Activated CD8-positive, alpha-beta memory T cell treated with anti-CD3 and anti-CD28 coated beads, Interleukin-2, amount 50 U/mL, for 1 hour (primary cell): ENCODE results near the gene RNASEH2B.

Source experiments
- DNase-seq: peaks from one replicate; pipeline ENCODE4 v3.0.0-alpha.2; 2020; ENCODE audit errors: extremely low read depth

RNASEH2B gene

DNA sequence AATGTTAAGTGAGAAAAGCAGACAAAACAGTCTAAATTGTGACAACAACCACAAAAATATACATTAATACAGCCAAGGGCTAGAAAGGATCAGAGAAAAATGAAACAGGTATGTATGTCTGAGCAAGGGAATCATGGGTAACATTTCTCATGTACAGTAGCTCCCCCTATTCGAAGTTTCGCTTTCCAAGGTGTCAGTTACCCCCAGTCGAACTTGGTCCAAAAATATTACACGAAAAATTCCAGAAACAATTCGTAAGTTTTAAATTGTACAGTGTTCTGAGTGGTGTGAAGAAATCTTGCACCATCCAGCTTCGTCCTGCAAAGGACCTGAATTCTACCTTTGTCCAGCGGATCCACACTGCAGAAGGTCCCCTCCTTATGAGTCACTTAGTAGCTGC is 1.8 kb upstream of the RNASEH2B start:
- DNase-seq = no peak

DNA sequence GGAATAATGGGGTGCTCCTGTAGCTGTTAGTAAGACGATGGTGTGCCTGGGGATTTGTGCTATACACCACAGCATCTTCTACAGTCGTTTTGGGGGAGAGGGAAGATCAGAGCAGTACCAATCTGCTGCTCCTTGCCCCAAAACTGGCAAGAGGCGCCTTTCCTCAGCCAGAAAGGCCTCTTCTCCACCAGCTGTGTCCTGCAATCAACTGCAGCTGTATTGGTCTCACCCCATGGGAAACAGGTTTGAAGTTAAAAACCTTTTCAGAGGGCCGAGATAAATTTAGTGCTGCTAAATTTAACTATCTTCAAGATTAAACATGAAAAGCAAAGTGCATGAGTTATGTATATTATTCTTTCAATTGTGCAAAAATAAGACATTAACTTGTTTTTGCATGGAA is 1.2 kb upstream of the RNASEH2B start:
- no peak for DNase-seq

DNA sequence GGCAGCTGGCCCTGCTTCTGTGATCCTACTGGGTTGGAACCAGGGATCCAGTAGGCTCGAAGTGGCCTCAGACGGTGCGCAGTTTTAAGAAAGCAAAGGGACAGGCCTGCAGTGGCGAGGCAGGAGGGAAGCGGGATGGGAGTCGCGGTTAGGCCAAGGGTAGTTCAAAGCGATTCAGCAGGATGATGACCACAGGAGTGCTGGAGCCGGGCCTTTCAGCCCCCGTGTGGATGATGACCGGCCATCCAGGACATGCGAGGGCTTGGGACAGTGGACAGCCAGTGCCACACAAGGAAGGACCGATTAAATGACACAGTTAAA is 854 bp downstream of the RNASEH2B start:
- DNase-seq = no peak

DNA sequence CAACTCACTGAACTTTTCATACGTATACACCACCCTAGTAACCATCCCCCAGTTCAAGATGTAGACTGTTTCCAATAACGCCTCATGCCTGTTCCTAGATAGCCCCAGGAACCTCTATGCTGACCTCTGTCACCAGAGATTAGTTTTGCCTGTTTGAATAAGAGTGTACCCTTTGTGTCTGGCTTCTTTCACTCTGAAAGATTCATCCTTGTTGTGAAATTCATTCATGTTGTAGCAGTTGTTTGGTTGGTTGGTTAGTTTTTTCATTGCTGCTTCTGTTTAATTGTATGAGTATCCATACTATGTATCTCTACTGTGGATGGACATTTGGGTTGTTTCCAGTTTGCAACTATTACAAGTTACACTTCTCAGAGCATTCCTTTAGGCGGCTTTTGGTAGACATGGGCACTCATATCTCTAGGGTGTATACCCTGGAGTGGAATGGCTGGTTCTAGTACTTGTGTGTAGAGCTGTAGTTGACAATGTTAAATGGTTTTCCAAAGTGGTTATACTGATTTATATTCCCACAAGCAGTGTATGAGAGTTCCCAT is 1.6 kb downstream of the RNASEH2B start:
- no peak for DNase-seq

DNA sequence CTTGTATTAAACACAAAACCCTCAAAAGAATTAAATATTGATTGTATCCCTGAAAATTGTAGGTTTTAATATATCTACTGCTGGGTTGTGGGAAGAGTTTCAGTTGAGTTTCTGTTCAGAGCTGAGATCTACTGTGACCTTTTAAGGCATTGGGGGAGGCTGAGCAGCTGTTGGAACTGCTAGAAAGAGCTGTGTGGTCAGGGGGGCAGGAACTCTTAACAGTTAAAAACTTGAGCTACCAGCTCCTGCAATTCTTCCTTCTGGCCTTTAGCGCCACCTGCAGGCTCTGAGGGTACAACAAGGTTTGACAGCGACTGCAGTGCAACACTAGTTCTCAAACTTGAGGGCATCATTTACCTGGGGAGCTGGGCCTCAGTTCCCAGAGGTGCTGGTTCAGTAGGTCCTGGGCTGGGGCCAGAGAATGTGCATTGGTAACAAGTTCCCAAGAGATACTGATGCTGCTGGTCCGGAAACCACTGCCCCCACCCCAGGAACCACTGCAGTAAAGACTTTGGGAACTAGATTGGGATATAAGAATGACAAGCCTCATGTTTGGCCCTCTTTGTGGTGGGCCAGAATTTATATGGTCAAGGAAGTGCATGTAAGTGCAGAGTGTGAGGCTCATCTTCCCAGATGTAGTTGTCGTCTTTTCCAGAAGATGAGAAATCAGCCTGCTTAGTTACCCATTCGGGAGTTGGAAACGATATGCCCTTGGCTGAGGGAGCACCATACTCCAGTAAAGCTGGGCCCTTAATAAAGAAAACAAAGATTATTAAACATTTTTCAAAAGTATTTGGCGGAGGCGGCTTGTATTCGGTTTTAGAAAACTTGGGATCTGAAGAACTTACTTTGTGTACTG is 2.6 kb downstream of the RNASEH2B start:
- peak; percentile 71 for DNase-seq

DNA sequence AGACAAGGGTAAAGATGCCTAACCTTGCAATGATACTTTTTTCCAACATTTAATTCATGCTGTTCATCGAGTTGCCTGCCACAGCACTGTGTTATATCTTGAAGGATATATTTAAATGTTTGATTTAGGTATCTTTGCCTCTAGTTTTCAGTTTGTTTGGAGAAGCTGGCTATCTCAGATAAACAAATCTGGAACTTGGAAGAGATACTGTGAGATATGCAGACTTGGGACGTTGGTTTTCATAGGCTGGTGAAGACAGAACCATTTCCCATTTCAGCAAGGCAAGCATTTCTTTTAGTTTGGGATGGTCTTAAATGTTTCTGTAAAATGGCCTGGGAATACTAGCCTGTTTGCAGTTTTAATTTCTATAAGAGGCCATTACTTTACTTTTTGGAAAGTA is 3.3 kb downstream of the RNASEH2B start:
- no peak for DNase-seq

DNA sequence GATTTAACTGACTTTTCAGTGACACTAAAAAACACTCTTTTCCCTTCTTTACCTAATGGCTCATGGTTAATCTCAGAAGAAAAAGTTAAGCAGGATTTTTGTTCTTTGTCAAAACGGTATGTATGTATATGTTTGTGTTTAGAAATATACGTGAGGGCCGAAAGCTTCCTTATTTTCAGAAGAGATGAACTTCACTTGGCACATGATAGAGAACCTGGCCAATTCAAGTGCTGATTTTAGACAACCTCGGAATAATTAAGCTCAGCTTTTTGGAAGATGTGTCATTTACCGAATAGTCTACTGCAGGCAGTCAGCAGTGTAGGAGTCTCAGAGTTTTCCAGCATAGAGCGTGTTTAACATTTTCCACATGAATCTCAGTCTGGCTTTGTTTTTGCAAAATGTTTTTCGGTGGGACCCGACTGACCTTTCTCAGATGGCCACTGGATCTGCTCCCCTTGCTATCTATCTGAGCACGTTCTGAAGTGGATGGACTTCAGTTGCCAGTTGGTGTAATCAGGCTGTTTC is 4.6 kb downstream of the RNASEH2B start:
- DNase-seq = no peak

DNA sequence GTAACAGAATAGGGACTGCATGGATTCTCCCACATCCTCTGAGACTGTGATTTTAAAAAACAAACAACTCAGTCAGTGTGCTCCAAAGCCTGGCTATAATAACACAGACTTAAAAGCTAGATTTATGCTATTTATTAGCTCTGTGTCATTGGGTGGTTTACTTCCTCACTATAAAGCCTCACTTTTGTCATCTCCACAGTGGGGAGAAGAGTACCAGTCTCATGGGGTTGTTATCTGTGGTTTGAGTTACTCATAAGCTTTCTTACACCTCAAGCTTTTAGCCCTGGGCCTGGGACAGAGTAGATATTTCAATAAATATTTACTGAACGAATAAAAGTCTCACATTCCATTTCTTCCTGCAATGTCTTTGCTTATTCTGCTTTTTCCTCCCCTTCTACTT is 5.3 kb downstream of the RNASEH2B start:
- DNase-seq = no peak

DNA sequence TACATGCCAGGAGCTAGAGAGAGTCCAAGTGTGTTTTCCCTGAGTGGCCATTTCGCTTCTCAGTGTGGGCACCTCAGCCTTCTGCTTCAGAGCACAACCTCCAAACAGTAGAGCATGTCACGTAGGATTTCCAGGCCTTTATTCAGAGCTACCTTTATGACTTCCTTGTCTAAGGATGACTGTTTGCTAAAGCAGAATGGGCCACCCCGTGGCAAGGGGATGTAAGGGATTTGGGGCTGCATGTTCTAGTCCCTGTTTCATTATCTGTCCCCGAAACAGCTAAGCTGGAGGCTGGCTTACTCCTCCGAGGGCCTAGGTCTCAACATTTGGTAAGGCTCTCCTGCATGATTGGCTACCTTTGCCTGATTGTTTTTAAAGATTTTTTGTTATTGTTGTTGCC is 6.0 kb downstream of the RNASEH2B start:
- DNase-seq = no peak

DNA sequence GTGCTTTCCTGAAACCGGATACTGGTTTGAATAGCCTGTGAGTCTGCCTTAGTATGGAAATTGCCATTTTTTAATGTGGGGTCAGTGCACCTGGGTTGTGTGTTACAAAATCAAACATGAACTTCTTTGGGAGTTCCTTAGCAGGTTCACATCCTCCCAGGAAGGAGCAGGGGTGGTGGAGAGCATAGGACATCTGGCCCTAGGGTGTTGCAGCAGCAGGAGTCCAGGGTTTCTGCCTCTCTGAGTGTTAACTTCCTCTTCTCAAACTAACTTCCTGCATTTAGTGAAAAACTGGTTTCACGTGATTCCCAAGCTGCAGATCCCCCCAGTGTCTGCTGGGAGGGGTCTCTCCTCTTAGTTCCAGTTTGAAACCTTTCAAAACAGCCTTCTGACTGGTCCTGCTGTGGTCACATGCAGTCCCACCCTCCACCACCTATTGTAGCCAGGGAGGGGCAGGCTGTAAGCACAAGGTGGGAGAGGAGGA is 7.2 kb downstream of the RNASEH2B start:
- no peak for DNase-seq

DNA sequence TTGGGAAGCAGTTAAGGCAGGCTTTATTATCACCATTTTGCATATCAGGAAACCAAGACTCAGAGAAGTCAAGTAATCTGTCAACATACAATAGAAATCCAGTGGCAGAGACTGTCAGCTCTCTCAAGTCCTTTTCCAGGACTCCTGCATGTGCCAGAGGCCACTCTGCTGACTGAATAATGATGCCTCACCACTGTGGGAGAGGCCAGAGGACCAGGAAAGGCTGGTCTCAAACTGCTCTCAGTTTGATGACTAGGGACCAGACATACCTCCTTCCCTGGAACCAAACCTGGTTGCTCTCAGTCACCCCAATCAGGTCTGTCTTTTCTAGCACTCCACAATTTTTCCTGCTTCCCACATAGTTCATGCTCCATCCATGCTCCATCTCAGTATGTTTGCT is 8.0 kb downstream of the RNASEH2B start:
- DNase-seq = no peak

DNA sequence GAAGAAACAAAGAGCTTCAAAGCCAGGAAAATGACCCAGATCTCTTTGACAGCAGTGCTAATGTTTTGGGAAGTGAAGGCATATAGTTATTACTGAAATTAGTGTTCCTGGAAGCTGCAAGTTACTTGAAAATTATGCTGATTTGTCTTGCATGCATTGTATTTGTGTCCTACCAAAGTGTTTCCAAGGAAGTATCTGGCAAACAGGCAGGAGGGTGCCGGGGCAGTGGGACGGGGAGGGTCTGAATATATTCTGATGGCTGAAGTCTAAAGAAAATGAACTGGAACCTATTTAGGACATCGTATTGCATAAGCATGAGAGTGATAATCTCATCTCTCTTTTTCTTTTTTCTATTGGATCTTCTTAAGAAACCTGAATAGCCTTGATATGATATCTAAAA is 9.0 kb downstream of the RNASEH2B start:
- no peak for DNase-seq

DNA sequence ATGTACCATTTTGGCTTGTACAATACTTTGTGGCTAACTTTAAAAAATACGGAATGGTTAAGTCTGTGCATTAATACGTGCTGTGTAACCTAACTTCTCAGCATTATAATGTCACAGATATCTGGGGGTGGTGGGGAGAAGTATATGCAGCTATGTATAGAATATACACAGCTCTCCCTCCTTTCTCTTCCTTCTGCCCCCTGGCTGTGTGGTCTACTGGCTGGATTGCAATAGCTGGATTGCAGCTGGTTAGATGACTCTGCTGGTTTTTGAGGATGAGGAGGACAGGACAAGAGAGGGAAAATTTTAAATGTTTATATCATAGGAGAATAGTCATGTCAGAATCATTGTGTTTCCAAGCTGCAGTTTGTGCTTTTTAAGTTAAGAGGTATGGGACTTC is 9.7 kb downstream of the RNASEH2B start:
- no peak for DNase-seq

DNA sequence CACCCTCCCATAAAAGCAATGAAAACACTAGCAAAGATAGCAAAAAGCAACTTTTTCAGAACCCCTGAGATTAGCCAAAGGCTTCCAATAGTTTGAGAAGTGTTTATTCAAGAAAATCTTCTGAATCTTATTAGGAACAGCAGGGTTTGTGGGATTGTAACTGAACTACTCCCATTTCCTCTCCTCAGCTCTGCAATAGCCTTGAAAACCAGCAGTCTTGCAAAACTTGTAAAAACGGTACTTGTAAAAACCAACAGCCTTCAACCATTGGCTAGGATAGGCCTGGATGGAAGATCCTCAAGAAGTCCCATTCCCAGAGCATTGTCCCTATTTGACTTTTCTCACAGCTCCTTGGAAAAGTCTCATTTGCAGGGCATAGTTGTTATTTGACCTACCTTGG is 12.1 kb downstream of the RNASEH2B start:
- no peak for DNase-seq

DNA sequence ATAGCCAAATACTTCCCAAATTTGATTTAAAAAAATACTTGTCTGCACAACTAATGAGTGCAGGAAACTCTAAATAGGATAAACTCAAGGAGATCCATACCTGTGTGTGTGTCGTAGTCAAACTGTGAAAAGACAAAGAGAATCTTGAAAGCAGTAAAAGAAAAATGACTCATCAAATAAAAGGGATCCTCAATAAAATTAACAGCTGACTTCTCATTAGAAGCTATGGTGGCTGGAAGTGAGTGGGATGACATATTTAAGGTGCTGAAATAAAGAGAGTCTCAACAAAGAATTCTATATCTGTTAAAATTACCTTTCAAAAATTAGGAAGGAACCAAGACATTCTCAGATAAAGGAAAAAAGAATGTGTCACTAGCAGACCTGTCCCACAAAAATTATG is 13.7 kb downstream of the RNASEH2B start:
- no peak for DNase-seq

DNA sequence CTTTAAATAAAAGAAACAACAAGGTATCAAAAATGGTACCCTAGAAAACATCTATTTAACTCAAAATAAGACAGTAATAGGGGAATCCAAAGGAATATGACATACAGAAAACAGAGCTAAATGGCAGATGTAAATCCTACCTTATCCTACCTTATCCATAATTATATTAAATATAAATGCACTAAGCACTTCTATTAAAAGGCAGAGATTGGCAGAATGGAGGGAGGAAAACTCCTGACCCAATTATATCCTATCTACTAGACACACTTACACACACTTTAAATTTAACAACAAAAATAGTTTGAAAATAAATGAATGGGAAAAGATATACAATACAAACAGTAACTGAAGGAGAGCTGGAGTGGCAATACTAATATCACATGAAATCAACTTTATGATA is 14.4 kb downstream of the RNASEH2B start:
- DNase-seq = no peak

DNA sequence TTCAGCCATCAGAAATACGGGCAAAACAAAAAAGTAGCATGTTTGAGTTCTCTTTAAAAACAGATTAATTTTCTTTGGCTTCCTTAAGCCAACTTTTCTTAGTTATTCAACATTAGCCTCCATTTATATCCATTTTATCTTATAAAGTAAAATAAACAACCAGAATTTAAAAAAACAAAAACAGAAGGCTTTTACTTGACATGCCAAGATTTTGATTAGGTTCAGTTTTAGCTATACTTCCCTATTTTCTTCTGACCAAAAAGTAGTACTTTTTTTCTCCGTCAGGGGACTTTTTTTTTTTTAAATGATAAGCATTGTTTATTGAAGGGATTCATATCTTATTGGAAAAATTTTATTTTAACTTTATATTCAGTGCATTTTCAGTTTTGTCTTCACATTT is 18.1 kb downstream of the RNASEH2B start:
- no peak for DNase-seq

DNA sequence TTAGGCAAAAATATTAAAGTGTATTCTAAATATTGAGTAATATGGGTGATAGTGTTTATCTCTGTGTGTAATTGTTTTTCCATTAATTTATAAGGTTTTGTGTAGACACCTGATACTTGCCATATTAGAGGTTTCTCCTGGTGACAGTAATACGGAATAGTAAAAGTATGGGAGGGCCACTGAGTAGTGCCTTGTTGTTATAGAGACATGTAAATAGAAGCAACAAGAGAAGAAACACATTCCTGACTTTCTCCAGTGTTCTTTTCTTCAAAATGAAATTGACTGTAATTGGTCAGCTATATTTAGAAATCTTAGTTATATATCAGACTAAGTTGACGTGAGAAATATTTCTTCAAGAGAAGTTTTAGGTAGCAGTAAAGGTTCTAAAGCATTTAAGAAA is 18.5 kb downstream of the RNASEH2B start:
- DNase-seq = no peak

DNA sequence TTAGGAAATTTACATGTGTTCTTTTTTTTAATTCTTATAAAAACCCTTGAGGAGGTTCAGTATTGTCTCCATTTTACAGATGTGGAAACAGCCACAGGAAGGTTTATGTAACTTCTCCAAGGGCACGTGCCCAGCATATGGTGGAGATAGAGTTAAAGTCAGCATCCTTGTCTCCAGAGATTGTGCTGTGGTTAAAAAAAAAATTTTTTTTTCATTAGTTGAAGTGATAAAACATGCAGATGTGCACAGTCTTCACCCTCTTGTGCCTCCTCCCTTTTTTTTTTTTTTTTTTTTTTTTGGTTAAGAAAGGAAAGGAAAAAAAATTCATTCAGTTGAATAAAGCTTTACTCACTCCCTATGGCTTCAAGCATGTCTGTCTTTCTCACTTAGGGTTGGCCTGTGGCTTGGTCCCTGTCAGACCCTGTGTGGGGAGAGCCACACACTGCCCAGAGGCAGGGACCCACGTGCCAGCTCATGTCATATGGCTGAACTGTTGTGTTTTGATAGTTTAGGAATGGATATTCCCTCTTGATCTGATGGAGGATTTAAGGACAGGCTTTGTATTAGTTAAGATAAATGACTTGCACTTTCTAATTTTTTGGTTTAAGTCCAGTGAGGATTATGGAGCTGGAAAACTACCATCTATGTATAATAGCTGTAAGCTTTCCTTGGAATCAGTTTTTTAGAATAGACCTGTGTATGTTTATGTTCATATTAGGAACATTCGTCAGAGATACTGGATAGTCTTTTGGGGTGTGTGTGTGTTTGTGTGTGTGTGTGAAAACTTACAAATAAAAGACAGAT is 19.3 kb downstream of the RNASEH2B start:
- no peak for DNase-seq

DNA sequence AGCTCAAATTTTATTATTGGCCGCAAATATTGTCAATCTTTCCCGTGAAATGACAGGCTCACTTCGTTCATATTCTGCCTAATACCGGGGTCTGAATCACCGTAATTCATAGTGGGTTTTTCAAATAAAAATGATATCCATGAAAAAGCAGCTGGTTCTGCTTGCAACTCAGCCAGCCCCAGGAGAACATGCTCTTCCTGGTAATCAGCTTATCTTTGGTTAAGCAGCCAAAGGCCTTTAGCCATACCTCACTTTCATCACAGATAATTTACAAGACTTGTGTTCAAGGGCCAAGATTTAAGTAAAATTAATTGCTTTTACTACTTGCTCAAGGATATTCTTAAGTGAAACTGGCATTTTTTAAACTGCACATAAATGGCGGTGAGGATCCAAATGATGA is 22.5 kb downstream of the RNASEH2B start:
- no peak for DNase-seq

DNA sequence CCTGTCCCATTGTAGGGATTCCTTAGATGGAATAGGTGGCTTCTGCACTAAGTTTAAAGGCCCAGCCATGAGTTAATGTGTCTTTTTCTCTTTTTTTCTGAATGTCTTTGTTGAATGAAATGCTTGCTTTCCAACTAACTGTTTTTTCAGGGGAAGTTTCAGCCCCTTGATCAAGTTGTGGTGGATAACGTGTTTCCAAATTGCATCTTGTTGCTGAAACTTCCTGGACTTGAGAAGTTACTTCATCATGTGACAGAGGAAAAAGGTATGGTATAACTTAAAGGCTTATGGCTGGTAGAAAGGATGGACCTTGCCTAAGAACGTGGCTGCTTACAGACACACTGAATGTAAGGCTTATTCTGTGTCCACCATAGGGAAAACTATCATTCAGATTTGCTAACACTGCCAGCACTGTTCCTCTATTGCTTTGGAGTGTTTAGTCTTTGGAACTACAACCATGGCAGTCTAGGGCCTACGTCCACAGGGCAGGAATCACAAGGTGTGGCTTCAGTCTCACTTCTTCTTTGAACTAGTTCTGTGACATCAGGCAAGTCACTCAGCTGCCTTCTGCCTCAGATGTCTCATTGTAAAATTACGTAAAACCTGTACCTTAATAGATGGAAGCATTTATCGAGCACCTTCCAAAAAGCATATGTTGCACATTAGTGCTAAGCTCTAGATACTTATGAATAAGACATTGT is 25.3 kb downstream of the RNASEH2B start:
- DNase-seq = no peak

DNA sequence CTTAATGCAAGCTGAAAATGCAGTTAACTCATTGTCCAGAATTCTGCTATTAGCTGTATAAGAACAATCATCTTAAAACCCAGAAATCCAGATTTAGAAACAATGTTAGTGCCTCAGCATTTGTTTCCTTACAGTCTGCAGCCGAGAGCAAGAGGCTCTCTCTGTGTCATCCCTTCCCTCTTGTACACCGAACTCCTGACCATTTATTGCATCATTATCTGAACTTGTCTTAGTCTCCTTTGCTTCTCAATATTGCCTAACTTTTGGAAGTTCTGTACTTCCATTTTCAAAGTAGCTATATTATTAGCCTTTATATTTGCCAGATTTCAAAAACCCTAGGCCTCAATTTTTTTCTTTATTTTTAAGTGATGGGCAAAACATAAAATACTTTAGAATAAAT is 27.1 kb downstream of the RNASEH2B start:
- no peak for DNase-seq
